GM10266 (cell line): ENCODE results near the gene CIZ1.

ENCODE experiments used
- DNase-seq: peaks from one replicate; pipeline ENCODE4 v3.0.0; 2012; ENCODE audit errors: extremely low spot score
- CTCF ChIP-seq: IDR thresholded peaks from 2 replicates; pipeline ENCODE4 v1.5.1; 2012; ENCODE audit warnings: mild to moderate bottlenecking, low read depth; ENCODE audit not compliant: control insufficient read depth, insufficient read depth; ENCODE audit errors: missing control alignments

The CIZ1 gene

GRCh38 chr9:128159522-128159783, 31.9 kb downstream of the CIZ1 start:
- peak; percentile 55 for DNase-seq
- no peak for TF ChIP-seq CTCF

GRCh38 chr9:128155736-128156500, 35.5 kb downstream of the CIZ1 start:
- no peak for DNase-seq
- TF ChIP-seq CTCF, result no peak

- no peak for DNase-seq
- no peak for TF ChIP-seq CTCF
Measured at GRCh38 chr9:128153947-128154695, 37.3 kb downstream of the CIZ1 start.

- no peak for TF ChIP-seq CTCF
- DNase-seq, result no peak
Measured at GRCh38 chr9:128153060-128153946, 38.1 kb downstream of the CIZ1 start.

- TF ChIP-seq CTCF, result no peak
- no peak for DNase-seq
Measured at GRCh38 chr9:128152133-128153059, 39.0 kb downstream of the CIZ1 start.

GRCh38 chr9:128151309-128152132, 39.9 kb downstream of the CIZ1 start:
- DNase-seq, result no peak
- no peak for TF ChIP-seq CTCF
